ENCODE results near the gene MRPL43. TPM values are rescaled to one million over a fixed set of nuclear protein-coding genes. Genes with fewer than 3 reads are reported as not detected.

The MRPL43 gene
- total RNA-seq, 1 donor from 2014 or later: 44.2 TPM

DNA sequence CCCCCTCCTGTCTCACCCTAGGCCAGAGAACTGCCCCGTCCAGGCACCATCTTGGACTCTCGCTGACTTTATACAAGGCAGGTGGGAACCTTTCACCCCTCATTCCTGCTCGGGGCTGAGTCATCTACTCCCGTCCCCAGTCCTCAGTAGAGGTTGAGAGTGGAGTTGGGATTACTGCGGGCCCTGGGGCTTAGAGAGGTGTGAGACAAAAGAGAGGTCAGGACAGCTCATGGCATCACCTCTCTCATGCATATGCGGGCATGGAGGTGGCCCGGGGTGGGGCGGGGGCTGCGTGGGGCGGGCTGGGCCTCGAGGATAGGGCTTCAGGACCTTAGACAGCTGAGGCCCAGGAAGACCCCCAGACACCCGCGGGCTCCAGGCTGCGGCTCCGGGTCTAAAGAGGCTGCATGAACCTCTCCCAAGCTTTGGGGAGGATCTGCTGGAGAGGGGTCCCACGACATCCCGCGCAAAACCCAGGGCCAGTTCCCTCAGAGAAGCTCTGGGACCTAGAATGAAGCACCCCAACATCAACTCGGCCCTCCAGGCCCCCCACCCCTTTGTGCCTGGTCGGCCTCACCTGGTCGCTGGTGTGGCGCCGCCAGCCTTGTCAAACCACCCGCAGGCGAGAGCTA lies 43.3 kb upstream of the MRPL43 start:
- Mint-ChIP-seq H3K36me3 (ENCODE audit: low read depth) (peaks cover 7% of the 10 kb centered on the region), H3K27ac (peak overlapping the region; percentile 69), H3K27me3 (peaks cover 19% of the 10 kb centered on the region), H3K4me3 (peak overlapping the region; percentile 92), H3K9me3 (no peaks in the 10 kb centered on the region), H3K4me1 (peaks cover 20% of the 10 kb centered on the region)
- intact Hi-C loops (cut with micrococcal nuclease): loop anchor here (1.0 to 2.0 kb wide), 4 partner anchors 11 to 32 kb away; partner anchors contain the start of gene LZTS2
- TF ChIP-seq, protein P1, sequence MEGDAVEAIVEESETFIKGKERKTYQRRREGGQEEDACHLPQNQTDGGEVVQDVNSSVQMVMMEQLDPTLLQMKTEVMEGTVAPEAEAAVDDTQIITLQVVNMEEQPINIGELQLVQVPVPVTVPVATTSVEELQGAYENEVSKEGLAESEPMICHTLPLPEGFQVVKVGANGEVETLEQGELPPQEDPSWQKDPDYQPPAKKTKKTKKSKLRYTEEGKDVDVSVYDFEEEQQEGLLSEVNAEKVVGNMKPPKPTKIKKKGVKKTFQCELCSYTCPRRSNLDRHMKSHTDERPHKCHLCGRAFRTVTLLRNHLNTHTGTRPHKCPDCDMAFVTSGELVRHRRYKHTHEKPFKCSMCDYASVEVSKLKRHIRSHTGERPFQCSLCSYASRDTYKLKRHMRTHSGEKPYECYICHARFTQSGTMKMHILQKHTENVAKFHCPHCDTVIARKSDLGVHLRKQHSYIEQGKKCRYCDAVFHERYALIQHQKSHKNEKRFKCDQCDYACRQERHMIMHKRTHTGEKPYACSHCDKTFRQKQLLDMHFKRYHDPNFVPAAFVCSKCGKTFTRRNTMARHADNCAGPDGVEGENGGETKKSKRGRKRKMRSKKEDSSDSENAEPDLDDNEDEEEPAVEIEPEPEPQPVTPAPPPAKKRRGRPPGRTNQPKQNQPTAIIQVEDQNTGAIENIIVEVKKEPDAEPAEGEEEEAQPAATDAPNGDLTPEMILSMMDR (IDR thresholded peaks at IDR 0.05): no peak
- DNase-seq: no peak
- ATAC-seq (ENCODE audit: low read depth): no peak
- ChIA-PET CTCF (interaction anchor here (1.0 to 5.8 kb wide), 7 partner anchors 11 to 65 kb away, joined by 3 to 24 read pairs (median 5); no protein-coding TSS in a partner anchor), POLR2A (interaction anchor here (0.5 to 2.5 kb wide), 12 partner anchors 11 to 1612 kb away, joined by 3 to 18 read pairs (median 5); partner anchors contain the start of genes KAZALD1 and LZTS2)

DNA sequence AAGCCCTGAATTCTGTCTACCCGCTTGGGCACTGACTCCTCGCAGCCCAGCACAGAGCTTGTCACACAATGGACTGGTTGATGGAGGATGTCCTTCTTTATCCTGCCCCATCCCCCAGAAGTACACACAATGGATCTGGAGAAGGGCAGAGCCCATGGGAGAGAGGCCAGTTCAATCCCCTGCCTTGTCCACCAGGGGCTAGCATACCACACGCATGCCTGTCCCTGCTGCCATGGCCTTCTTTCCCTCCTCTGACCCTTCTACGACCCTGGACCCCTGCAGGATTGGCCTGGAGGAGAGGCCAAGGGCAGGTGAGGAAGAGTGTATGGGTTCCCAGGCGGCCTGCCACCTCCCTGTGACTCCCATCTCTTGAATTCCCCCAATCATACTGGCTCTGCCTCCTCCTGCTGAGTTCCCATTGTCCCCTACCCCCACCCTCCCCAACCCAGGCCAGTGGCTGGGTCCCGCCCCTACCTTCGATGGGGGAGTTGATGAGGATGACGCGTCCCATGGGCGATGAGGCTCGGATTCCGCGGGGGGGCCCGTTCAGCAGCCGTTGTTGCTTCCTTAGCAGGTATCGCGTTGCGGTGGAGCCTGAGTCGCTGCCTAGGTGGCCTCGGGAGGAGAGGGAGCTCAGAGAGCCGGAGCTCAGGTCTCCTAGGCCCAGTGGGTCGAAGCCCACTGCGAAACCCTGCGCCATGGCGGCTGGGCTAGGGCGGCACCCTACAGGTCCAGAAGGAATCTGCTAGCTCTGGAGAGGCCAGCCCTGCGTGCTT lies 42.4 kb upstream of the MRPL43 start:
- Mint-ChIP-seq H3K9me3 (no peaks in the 10 kb centered on the region), H3K27me3 (peaks cover 19% of the 10 kb centered on the region), H3K4me1 (peaks cover 20% of the 10 kb centered on the region), H3K36me3 (ENCODE audit: low read depth) (peaks cover 5% of the 10 kb centered on the region), H3K4me3 (no peak overlapping the region), H3K27ac (no peak overlapping the region)
- intact Hi-C loops (cut with micrococcal nuclease): loop anchor here (2.0 kb wide), 1 partner anchor 31 kb away; the partner anchor contains the start of gene LZTS2
- TF ChIP-seq, protein P1 (IDR thresholded peaks at IDR 0.05): no peak
- ChIA-PET CTCF (interaction anchor here (1.0 to 5.8 kb wide), 5 partner anchors 11 to 32 kb away, joined by 4 to 24 read pairs (median 12); no protein-coding TSS in a partner anchor), POLR2A (interaction anchor here (0.6 to 1.0 kb wide), 2 partner anchors 66 to 1613 kb away, joined by 3 read pairs; no protein-coding TSS in a partner anchor)
- no peak for DNase-seq
- ATAC-seq (ENCODE audit: low read depth): no peak

DNA sequence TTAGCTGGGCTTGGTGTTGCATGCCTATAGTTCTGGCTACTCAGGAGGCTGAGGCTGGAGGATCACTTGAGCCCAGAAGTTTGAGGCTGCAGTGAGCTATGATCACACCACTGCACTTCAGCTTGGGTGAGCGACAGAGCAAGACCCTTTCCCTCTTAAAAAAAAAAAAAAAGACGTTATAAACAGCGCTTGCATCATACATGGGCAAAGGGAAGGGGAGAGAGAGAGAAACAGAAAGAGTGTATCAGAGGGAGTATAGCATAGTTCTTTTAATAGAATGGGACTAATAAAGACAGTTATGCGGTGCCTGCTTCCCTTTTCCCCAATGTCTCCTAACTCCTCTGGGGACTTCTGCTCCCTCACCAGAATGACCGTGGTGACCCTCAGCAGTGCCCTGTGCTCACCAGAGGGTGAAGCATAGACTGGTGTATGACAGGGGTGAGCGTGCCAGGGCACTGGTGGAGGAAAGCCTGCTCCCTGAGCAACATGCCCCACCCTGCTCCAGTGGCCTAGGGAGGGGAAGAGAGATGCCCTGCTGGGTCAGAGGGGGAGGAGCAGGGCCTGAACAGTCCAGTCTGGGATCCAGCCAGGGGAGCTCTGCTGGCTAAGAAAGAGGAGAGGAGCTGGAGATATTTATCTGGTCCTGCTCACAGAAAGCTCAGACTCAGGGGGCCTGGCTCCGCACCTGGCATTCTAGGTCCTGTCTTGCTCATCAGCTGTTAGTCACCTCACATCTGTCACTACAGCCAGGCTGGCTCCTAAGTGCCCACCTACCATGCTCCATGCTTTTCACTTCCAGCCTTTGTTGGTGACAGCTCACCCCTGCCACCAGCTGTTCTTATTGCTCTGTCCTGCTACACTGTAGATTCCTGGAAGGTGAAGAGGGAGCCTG lies 41.4 kb upstream of the MRPL43 start:
- CTCF ChIA-PET: interaction anchor here (1.0 to 5.8 kb wide), 3 partner anchors 10 to 31 kb away, joined by 4 to 20 read pairs (median 4); no protein-coding TSS in a partner anchor
- Mint-ChIP-seq H3K4me3 (no peak overlapping the region), H3K27ac (no peak overlapping the region), H3K36me3 (ENCODE audit: low read depth) (peaks cover 5% of the 10 kb centered on the region), H3K9me3 (no peaks in the 10 kb centered on the region), H3K4me1 (peaks cover 20% of the 10 kb centered on the region), H3K27me3 (peaks cover 19% of the 10 kb centered on the region)
- POLR2A ChIA-PET: interaction anchor here (0.7 to 1.0 kb wide), 2 partner anchors 14 to 67 kb away, joined by 3 to 4 read pairs; no protein-coding TSS in a partner anchor
- TF ChIP-seq, protein P1 (IDR thresholded peaks at IDR 0.05): no peak
- no peak for ATAC-seq (ENCODE audit: low read depth)
- intact Hi-C loops (cut with micrococcal nuclease): no loop called here
- DNase-seq: no peak

DNA sequence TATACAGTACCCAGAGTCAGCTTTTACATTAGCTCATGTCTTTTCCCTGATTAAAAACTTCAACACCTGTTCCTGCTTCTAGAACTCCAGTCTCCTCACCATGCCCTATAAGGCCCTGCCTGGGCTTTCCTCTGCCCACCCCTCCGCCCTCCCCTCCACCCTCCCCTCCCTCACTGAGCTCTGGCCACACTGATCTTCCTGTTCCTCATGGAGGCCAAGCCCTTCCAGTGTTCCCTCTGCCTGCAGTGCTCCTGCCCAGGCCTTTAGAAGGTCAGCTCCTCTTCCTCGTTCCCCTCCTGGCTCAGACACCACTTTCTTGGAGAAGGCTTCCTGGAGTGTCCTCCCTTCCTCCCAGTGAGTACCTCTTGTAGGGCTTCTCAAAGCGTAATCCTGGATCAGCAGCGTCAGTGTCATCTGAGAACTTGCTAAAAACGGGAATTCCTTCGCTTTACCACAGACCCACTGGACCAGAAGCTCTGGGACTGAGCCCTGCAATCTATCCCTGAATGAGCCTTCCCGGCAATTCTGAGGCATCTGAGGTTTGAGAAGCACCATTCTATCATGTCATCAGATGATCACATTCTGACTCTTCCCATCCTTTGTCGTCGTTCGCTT lies 39.9 kb upstream of the MRPL43 start:
- no peak for ATAC-seq (ENCODE audit: low read depth)
- H3K36me3 Mint-ChIP-seq (ENCODE audit: low read depth): peaks cover 5% of the 10 kb centered on the region
- no peak overlapping the region for H3K4me3 Mint-ChIP-seq
- TF ChIP-seq, protein P1 (IDR thresholded peaks at IDR 0.05): no peak
- ChIA-PET CTCF (interaction anchor here (1.0 to 5.8 kb wide), 2 partner anchors 8 to 13 kb away, joined by 4 to 20 read pairs; no protein-coding TSS in a partner anchor), POLR2A (no interaction called here)
- H3K27me3 Mint-ChIP-seq: peaks cover 19% of the 10 kb centered on the region
- H3K9me3 Mint-ChIP-seq: no peaks in the 10 kb centered on the region
- no peak for DNase-seq
- peaks cover 12% of the 10 kb centered on the region for H3K4me1 Mint-ChIP-seq
- intact Hi-C loops (cut with micrococcal nuclease): no loop called here
- H3K27ac Mint-ChIP-seq: no peak overlapping the region
